IPS-18c (cell line): Measurements from ENCODE around the gene CNNM3.
A peak's percentile ranks its signal among the peaks of the same experiment; 100 is the strongest.

ENCODE experiments used
- H3K4me3 ChIP-seq: 2 replicates; pipeline ENCODE4 v1.7.0; 2013; ENCODE audit warnings: low read depth, mild to moderate bottlenecking, low read length, moderate library complexity; ENCODE audit not compliant: insufficient read depth
- H3K9me3 ChIP-seq: one replicate; pipeline ENCODE4 v1.6.1; 2013; ENCODE audit warnings: mild to moderate bottlenecking, low read length, moderate library complexity; ENCODE audit not compliant: control insufficient read depth, insufficient read depth

Gene CNNM3

GRCh38 chr2:96866586-96866985, 50.5 kb downstream of the CNNM3 start:
- Histone ChIP-seq H3K9me3 (no peaks in the 10 kb centered on the region), H3K4me3 (no peak overlapping the region)

GRCh38 chr2:96866986-96867755, 51.1 kb downstream of the CNNM3 start:
- Histone ChIP-seq H3K4me3 (peak overlapping the region; percentile 91), H3K9me3 (no peaks in the 10 kb centered on the region)

- Histone ChIP-seq H3K9me3 (no peaks in the 10 kb centered on the region), H3K4me3 (peak overlapping the region; percentile 91)
These were observed 51.9 kb downstream of the CNNM3 start for GRCh38 chr2:96867756-96868554.

GRCh38 chr2:96868555-96869280, 52.6 kb downstream of the CNNM3 start:
- no peaks in the 10 kb centered on the region for H3K9me3 ChIP-seq
- H3K4me3 ChIP-seq, result peak overlapping the region; percentile 91

- Histone ChIP-seq H3K9me3 (no peaks in the 10 kb centered on the region), H3K4me3 (peak overlapping the region; percentile 91)
These were observed 53.3 kb downstream of the CNNM3 start for GRCh38 chr2:96869281-96869821.

- Histone ChIP-seq H3K9me3 (no peaks in the 10 kb centered on the region), H3K4me3 (peak within 1 kb of the TSS; percentile 91)
These were observed 54.0 kb downstream of the CNNM3 start, which contains the start of gene SEMA4C for GRCh38 chr2:96869822-96870625. Gene SEMA4C (minus strand): TSS chr2:96870080. CDS start chr2:96867886, 2,194 bp downstream.

GRCh38 chr2:96870626-96871255, 54.7 kb downstream of the CNNM3 start:
- peak overlapping the region; percentile 91 for H3K4me3 ChIP-seq
- no peaks in the 10 kb centered on the region for H3K9me3 ChIP-seq

- Histone ChIP-seq H3K9me3 (no peaks in the 10 kb centered on the region), H3K4me3 (no peak overlapping the region)
These were observed 56.7 kb downstream of the CNNM3 start for GRCh38 chr2:96872591-96873349.

GRCh38 chr2:96873651-96874096, 57.6 kb downstream of the CNNM3 start:
- Histone ChIP-seq H3K9me3 (no peaks in the 10 kb centered on the region), H3K4me3 (0 out of 2 replicates have a peak overlapping the region, but pooled peaks have one; percentile 15)

GRCh38 chr2:96874198-96874831, 58.2 kb downstream of the CNNM3 start:
- H3K9me3 ChIP-seq, result no peaks in the 10 kb centered on the region

GRCh38 chr2:96875498-96876268, 59.6 kb downstream of the CNNM3 start:
- Histone ChIP-seq H3K9me3 (no peaks in the 10 kb centered on the region), H3K4me3 (peak overlapping the region; percentile 20; the same call in 1 of the 2 replicates)

More at GRCh38 chr2:96874198-96874831, 58.2 kb downstream of the CNNM3 start:
- 0 out of 2 replicates have a peak overlapping the region, but pooled peaks have one; percentile 15 for H3K4me3 ChIP-seq

- H3K9me3 ChIP-seq, result no peaks in the 10 kb centered on the region
- no peak overlapping the region for H3K4me3 ChIP-seq
These were observed 60.4 kb downstream of the CNNM3 start for GRCh38 chr2:96876269-96877041.

GRCh38 chr2:96877042-96877451, 61.0 kb downstream of the CNNM3 start:
- H3K9me3 ChIP-seq, result no peaks in the 10 kb centered on the region
- no peak overlapping the region for H3K4me3 ChIP-seq
